ENCODE data around the gene SIGLEC14.

SIGLEC14 gene, protein sequence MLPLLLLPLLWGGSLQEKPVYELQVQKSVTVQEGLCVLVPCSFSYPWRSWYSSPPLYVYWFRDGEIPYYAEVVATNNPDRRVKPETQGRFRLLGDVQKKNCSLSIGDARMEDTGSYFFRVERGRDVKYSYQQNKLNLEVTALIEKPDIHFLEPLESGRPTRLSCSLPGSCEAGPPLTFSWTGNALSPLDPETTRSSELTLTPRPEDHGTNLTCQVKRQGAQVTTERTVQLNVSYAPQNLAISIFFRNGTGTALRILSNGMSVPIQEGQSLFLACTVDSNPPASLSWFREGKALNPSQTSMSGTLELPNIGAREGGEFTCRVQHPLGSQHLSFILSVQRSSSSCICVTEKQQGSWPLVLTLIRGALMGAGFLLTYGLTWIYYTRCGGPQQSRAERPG
- 0 to 0.61 (median 0) reads per million in 4 donors for total RNA-seq

DNA sequence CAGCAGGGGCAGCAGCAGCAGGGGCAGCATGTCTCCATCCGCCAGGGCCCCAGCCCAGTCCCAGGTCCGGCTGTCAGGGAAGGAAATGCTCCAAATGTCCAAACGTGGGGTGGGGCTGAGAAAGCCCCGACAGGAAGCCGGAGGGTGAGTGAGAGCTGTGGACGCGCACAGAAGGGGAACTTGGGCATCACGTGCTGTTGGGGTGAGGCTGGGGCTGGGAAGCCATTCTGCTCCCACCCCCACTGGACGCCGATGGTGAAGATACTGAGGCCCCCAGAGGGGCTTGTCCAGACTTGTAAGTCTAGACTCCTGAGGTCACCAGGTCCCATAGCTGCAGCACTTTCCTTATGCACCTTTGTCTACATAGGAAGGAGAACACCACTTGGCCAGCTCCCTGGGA is at the start of gene SIGLEC14:
TSS of gene SIGLEC14 (minus strand) at position 96 of the 400 bp plus-strand sequence. CDS start at position 30, 66 bp downstream.
- peak in 1 of 5 donors; percentile 0 for DNase-seq

DNA sequence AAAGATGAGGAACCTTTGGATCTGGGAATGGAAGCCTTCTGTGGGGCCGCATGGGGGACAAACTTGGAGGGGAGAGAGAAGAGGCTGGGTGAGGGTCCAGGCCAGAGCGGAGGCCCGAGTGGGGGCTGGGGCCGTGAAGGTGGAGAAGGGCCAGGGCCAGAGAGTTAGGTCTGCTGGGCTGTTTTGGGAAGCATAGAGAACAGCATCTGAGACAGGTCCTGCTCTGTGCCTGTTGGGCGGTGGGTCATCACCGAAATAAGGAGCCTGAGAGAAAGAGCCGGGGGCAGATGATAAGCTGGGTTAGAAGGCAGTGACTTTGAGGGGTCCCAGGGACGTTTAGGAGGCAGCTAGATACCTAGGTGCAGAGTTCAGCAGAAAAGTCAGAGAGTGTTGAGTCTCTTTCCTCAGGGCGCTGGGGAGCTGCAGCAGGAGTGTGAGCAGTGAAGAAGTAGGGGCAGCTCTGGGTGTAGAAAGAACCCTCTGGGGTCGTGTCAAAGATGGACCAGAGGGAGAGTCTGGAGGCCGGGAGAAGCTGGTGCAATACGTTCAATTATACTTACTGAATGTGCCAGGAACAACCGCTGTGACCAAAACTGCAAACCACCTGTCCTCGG is 49.2 kb upstream of the SIGLEC14 start:
- DNase-seq, result no peak

DNA sequence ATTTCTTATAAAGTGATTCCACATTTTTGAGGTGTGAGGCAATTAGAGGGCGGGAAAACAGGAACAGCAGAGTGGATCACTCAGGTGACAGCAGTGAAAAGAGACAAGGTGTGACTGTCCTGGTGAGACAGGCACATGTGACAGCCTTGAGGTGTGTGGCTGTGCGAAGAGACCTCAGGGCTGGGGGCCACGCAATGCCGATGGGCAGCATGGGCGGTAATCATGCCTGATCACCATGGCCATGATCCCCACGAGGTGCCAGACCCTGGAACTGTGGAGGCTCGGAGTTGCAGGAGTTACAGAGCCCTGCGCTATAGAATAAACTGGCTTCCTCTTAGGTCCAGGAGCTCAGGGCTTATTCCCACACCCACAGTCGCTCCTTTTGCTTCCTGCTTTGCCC is 48.5 kb upstream of the SIGLEC14 start:
- no peak for DNase-seq

GRCh38 chr19:51694318-51695085 is 47.9 kb upstream of the SIGLEC14 start:
- no peak for DNase-seq

GRCh38 chr19:51693819-51694218 is 47.2 kb upstream of the SIGLEC14 start:
- no peak for DNase-seq

DNA sequence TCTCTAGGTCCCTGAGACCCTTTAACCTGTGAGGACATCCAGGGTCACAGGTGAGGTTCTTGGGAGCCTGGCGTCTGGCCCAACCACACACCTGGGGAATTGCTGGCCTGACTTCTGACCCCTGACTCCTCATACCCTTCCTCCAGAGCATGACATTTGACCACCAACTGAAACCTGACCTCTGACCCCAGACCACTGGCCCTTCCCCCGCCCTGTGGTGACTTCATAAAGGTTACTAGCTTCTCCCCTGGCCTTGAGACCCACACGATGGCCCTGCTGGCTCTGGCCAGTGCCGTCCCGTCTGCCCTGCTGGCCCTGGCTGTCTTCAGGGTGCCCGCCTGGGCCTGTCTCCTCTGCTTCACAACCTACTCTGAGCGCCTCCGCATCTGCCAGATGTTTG is 46.6 kb upstream of the SIGLEC14 start, which contains the start of gene SPACA6:
TSS of gene SPACA6 (plus strand) at position 71 of the 400 bp plus-strand sequence. CDS start at position 268, 197 bp downstream.
- DNase-seq, result no peak

DNA sequence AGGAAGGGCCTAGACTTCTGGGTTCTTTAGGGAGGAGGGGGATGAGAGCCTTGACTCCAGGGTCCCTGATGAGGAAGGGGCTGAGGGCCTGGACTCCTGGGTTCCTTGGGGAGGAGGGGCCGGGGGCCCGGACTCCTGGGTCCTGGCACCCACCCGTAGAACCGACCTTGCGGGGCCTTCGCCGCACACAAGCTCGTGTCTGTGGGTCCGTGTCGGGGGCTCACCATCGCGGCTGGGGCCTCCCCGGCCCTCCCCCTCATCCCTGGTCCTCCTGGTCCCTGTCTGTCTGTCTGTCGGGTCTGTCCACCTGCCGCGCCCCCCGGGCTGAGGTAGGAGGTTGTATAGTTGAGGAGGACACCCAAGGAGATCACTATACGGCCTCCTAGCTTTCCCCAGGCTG is 45.8 kb upstream of the SIGLEC14 start:
- DNase-seq, result no peak

DNA sequence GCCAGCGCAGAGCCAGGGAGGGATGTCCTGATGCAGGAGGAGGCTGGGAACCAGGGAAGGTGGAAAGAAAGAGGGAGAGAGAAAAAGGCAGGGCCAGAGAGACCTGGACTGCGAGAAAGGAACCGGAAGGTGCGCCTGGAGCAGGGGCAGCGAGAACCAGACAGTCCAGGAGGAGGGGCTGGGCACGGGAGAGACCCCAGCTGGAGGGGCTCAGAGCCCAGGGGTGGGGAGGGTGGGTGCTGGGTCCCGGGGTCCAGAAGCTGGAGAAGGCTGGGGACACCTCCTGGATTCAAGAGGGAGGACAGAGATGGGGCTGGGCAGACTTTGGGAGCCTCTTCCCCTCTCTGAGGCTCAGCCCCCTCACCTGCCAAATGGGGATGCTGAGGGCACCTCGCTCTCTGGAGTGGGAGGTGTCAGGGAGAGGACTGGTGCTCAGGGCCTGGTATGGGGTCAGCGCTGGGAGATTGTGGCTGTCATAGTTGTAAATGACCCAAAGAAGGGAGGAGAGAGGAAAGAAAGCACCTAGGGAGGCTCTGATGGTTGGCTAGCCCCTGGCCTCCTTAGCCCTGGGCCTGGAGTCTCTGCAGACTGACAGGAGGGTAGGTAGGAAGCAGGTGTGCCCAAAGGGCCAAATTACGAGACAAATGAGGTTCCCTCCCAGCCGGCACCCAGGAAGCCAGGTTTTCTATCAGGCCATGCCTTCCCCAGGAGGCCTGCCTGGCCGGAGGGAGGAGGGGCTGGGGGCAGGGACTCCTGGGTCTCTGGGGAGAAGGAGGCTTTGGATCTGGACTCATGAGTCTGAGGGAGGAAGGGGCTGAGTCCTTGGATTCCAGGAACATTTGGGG is 45.2 kb upstream of the SIGLEC14 start:
- DNase-seq, result no peak

DNA sequence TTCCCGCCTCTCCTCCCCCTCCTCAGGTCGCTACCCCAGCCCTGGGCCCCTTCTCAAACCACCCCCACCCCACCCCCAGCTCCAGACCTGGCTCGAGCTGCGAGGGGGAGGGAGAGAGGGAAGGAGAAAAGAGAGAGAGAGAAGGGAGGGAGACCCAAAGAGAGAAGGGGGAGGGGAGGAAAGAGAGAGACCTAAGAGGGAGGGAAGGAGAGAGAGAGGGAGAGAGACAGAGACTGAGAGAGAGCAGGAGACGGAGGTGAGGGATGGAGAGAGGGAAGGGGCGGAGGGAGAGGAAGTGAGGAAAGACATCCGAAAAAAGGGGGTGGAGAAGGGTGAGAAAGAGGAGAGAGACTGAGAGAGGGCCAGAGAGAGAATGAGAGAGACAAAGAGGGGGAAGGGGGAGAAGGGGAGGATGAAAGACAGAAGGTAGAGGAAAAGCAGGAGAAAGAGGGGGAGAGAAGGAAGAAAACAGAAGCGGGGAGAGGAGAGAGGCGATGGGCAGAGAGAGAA is 44.5 kb upstream of the SIGLEC14 start:
- no peak for DNase-seq

- DNase-seq, result peak; percentile 60 to 76 (median 66)
These were observed 43.9 kb upstream of the SIGLEC14 start for GRCh38 chr19:51690454-51691073.

- no peak for DNase-seq
These were observed 43.3 kb upstream of the SIGLEC14 start for GRCh38 chr19:51689751-51690453.

GRCh38 chr19:51688671-51689571 is 42.3 kb upstream of the SIGLEC14 start:
- DNase-seq, result no peak

DNA sequence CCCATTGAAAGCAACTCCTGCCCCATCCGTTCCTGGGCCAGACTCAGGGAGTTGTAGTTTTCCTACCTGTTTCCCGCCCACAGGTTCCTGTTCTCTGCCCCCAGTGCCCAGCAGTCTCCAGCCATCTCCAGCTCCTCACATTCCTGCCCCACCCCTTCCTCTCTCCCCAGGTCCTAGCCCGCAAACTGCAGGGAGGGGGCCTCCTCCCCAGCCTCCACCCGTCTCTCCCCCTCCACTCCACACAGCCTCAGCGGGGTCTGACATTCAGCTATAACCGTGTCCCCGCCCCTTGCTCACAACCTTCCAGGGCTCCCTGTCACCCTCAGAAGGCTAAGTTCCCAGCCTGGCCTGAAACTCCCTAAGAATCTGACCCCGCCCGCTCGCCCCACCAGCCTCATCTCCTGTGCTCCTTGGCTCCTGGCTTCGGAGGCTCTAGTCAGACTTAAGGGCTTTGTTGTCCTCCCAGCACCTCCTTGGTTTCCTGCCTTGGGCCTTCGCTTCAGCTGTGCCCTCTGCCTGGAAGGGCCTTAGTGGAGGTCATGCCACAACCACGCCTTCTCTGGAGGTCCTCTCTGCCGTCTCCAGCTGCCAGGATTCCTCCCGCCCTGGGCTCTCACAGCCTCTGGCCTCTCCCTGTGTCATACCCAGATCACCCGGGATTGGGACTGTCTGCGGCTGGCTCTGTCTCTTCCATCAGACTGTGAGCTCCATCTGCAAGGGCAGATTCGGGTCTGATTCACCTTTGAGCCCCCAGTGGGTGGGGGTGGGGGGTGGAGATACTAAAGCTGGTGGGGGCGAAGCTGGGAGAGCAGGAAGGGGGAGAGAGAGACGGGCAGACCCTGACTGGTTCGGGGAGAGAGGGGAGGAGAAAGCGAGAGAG is 41.4 kb upstream of the SIGLEC14 start:
- no peak for DNase-seq

- DNase-seq, result no peak
These were observed 39.5 kb upstream of the SIGLEC14 start for GRCh38 chr19:51686171-51686570.

DNA sequence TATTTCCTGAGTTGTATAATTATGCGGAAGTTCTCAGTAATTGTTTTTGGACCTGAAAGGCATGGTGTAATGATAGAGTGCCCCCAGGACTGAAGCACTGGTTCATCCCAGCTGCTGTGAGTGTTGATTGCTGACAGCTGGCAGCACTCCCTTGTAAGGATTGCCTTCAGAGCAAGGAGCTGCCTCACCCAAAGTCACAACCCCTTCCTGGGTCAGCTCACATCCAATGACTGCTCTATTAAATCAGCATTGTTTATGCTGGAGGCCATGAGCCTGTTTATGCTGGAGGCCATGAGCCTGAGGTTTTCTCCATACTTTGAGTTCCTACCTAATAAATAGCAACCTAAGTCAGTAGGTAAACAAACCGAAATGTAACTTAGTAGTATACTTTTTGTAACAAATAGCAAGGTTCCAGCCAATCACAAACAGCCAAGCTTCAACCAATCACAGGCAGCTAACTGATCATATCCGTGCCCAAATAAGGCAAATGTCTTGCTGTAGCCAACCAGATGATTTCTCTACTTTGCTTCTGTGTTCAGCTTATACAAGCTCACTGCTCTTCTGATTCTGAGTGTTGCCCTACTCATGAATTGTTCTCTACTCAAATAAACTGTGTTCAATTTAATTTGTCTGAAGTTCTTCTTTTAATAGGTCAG is 34.8 kb upstream of the SIGLEC14 start:
- no peak for DNase-seq

DNA sequence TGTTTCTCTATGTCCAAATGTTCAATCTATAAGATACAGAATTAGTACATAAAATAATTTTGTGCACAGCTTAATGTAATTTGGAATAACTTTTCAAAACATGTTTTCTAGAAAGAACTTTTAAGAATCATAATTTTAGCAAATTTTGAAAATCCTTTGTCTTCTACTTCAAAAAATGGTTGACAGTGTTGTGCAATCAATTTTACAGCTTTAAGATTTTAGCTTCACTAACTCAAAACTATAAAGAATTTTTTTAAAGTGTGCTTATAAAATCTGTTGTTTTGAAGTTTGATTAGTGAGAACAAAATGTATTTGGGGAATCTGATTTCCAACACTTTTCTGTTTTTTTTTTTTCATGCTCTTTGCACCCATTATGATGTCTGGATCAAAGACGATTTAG is 33.8 kb upstream of the SIGLEC14 start:
- no peak for DNase-seq

DNA sequence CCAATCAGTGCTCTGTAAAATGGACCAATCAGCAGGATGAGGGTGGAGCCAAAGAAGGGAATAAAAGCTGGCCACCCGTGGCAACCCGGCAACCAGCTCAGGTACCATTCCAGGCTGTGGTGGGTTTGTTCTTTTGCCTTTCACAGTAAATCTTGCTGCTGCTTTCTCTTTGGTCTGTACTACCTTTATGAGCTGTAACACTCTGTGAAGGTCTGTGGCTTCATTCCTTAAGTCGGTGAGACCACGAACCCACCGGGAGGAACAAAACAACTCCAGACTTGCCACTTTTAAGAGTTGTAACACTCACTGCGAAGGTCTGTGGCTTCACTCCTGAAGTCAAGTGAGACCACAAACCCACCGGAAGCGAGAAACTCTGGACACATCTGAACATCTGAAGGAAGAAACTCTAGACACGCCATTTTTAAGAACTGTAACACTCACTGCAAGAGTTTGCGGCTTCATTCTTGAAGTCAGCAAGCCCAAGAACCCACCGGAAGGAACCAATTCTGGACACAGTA is 30.0 kb upstream of the SIGLEC14 start:
- no peak for DNase-seq

All from T-helper 1 cell (primary cell).